Erythroblast (primary cell): Measurements from ENCODE around the gene AGO4.
"Not testable (repeated sequence)": the region's sequence is repeated elsewhere in the genome, so short reads cannot be mapped to it uniquely, and the experiment has no call there.

ENCODE experiments used
- DNase-seq, 2 experiments: peaks; one replicate each; lab custom pipeline; 2025; lab: John Stamatoyannopoulos, UW
- GATA1 ChIP-seq: IDR thresholded peaks from 2 replicates; pipeline ENCODE4 v1.6.1; 2011; ENCODE audit warnings: low read depth, mild to moderate bottlenecking, control low read depth, low read length, moderate library complexity
- POLR2A ChIP-seq: IDR thresholded peaks from 2 replicates; pipeline ENCODE4 v1.6.1; 2011; ENCODE audit warnings: mild to moderate bottlenecking, low read length

AGO4 gene

DNA sequence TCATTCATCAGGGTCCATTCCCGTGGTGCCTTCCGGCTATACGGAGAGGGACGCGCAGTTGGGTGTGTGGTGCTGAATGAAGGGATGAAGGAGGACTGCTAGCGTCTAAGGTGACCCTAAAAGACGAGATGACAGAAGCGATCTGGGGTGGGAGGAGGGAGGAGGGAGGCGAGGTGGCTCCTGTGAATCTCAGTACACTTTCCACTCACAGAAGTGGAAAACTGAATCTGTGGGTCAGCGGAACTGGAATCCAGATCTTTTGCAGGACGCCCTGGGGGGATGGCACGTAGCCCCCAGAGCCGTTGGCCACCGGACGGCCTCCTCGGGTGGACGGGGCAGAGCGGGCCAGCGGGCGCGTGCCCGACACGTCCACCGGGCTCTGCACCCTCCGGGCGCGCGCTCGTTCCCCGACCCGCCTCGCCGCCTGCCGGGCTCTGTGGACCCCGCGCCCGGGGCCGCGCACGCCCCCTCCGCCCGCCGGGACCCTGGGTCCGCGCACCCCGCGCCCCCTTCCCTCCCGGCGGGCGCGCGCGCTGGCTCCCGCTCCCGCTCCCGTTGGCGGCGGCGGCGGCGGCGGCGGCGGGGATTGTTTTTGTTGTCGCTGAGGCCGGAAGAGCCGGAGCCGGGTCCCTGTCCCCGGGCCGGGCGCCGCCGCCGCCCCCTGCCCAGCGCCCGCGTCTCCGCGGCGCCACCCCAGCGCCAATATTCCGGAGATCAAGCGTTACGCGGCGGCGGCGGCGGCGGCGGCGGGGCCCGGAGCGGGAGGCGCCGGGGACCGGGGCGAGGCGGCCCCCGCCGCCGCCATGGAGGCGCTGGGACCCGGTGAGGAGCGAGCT is at the start of gene AGO4:
Gene AGO4, plus strand, starts transcription at position 403 of the 836 bp plus-strand sequence. Its CDS starts 401 bp downstream, at position 804.
- DNase-seq = peak; percentile 46 to 62
- TF ChIP-seq GATA1 (no peak), POLR2A (no peak)

DNA sequence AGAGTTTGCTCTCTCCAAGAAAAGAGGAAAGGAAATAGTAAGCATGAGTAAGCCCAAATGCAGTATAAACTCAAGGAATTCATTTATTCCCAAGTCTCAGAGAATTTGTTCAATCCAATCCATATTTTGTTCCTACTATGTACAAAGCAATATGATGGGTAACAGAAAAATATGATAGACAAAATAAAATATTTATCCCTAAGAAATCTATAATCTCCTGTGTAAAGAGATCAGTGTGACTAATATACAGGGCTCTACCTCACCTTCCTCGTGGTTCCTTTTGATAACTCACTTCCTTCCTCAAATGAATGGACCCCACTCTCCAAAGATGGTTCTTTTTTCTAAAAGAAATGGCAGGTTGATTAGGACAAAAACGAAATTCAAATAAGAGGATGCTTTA is 45.7 kb upstream of the AGO4 start:
- no peak for DNase-seq
- TF ChIP-seq GATA1 (no peak), POLR2A (no peak)

DNA sequence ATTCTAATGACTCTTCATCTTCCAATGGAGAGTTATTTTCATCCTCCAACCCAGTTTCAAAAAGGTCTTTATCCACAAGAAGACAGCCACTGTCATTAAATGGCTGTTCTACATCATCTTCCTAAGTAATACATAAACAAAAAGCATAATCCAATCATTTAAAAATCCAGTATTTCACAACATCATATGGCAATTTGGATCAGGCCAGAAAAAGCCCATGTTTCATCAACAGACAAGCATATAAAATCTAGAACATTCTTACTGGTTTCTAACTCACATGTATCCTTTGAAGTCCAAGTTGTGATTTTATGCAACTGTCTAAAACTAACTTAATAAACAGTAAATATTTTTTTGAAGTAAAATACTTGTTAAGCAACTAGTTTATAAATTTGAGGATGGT is 44.6 kb upstream of the AGO4 start:
- DNase-seq = no peak
- TF ChIP-seq GATA1 = no peak
- no peak for TF ChIP-seq POLR2A

DNA sequence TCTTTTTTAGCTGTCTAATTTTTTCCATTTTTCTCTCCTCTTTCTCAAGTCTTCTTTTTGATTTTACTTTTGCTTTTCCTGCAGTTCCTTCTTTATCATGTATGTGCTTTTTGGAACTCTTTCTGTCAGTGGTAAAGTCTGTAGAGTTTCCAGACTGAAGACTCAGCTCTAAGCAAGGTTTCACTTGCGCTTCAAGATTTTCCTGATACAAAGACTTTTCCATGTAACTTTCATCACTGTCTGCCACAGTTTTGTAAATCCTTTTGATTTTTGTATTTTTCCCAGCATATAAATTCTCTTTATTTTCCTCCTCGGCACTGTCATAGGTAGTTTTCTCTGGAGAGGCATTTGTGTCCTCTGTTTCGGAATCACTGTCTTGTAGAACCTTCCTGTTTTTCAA is 43.5 kb upstream of the AGO4 start:
- TF ChIP-seq GATA1 = no peak

DNA sequence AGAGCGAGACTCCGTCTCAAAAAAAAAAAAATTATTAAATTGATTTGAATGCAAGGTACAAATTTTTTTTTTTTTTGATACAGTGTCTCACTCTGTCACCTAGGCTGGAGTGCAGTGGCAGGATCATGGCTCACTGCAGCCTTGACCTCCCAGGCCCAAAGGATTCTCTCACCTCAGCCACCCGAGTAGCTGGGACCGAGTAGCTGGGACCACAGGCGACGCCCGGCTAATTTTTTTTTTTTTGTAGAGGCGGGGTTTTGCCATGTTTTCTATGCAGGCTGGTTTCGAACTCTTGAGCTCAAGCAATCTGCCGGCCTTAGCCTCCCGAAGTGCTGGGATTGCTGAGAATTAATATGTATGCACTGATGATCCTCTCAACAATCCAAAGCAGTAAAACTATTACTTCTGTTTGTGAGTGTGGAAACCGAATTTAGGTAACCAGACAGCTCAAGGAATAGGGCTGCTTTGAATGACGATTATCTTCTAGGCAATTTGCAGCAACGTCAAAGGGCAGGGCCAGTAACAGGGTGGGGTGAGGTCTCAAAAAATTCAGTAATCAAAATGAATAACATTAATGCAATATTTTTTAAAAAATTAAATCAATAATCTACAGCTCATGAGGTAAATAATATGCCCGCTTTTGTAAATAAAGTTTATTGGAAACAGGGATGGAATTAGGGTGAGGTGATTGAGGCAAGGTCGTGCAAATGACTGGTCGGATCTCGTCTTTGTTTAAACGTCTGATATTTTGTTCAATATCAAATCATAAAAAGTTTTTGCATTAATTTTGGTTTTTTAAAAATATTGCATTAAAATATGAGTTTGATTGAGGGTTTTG is 39.2 kb upstream of the AGO4 start:
- peak; percentile 56 to 63 for DNase-seq
- TF ChIP-seq GATA1 = no peak
- TF ChIP-seq POLR2A = no peak

More for the DNA sequence above, 43.5 kb upstream of the AGO4 start:
- no peak for DNase-seq

DNA sequence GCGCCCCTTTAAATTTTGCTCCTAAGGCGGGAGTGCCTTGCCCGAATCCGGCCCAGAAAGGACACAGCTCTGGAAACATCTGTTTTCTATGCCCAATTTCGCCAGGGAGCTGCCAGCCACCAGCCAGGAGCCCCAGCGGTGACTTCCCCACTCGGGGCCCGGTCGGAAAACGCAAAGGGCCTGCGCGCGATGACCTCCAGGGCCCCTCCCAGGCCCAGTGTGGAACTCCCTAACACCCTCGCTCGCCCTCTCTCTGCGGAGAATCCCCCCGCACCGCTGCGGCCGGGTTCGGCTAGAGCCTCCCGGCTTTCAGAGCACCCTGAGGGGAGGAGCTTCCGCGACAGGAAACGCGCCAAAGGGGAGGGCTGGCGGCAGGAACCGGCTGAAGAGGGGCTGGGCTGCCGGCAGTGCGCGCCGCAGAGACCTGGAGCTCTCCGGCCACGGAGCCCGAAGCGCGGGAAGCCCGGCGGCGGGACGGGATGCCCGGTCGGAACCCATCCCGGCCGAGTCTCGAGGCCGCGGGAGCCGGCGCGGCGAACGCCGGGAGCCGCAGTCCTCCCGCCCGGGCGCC is 38.5 kb upstream of the AGO4 start:
- peak; percentile 90 to 91 for DNase-seq
- TF ChIP-seq POLR2A = no peak

DNA sequence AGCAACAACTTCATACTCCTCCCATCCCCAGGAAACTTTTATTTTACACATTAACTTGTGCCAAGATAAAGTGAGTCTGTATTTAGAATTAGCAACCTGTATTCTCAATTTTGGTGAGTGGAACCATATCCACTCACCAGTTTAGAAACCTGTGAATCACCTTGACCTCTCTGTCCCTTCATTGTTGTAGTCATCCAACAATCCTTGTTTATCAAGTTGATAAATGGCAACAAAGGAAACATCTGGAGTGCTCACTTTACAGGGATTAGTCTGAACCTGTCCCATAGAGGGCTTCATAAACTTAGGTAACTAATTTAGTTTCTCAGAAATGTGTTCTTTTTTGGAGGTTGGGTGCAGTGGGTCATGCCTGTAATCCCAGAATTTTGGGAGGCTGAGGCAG is 34.1 kb upstream of the AGO4 start:
- no peak for DNase-seq
- TF ChIP-seq POLR2A (no peak), GATA1 (no peak)

DNA sequence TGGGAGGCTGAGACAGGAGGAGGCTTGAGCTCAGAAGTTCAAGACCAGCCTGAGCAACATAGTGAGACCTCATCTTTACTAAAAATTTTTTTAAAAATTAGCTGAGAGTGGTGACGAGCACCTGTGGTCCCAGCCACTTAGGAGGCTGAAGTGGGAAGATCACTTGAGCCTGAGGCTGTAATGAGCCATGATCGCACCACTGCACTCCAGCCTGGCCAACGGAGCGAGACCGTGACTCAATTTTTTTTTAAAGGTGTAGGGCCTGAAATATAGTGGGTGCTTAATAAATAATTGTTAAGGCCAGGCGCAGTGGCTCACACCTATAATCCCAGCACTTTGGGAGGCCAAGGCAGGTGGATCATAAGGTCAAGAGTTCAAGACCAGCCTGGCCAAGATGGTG is 31.6 kb upstream of the AGO4 start:
- DNase-seq = not testable (repeated sequence)

DNA sequence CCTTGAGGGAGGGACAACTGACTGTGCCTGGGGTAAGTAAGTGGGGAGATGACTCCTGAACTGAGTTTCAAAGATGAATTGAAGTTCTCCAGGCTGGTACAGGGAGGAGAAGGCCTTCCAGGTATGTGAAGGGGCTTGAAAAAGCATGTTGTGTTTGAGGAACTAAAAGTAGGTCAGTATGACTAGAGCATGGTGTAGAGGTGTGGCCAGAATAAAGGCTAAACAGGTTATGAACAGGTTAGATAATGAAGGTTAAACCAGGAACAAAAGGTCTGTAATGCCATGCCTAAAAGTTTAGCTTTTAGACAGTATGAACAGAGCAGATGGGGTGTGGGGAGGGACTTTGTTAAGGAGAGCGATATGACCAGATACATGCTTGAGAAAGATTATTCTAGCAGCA is 30.7 kb upstream of the AGO4 start:
- TF ChIP-seq GATA1 (no peak), POLR2A (no peak)
- DNase-seq = no peak

DNA sequence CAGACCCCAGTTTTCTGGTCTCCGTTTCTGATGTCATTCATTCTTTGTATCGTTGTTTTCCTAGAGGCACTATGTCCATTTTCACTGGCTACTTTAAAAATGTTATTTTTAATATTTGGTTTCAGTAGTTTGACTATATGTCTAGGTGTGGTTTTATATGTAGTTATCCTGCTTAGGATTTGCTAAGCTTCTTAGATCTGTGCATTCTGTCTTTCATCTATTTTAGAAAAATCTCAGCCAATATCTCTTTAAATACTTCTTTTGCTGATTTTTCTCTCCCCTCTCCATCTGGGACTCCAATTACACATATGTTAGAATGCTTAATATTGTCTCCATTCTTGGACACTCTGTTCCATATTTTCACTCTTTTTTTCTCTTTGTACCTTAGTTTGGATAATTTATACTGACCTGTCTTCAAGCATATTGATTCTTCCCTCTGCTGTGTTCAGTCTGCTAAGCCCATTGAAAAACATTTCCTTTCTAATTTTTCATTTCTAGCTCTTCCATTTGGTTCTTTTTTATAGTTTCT is 24.7 kb upstream of the AGO4 start:
- TF ChIP-seq POLR2A = no peak
- no peak for TF ChIP-seq GATA1
- no peak for DNase-seq

DNA sequence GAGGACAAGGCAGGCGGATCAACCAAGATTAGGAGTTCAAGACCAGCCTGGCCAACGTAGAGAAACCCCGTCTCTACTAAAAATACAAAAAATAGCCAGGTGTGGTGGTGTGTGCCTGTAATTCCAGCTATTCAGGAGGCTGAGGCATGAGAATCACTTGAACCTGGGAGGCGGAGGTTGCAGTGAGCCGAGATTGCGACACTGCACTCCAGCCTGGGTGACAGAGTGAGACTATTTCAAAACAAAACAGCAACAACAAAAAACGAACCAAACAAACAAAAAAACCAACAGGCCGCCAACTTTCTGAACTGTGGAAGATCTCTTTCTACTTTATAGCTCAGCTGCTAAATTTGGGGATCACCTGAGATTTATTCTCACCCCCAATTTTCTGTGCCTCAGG is 23.5 kb upstream of the AGO4 start:
- not testable (repeated sequence) for DNase-seq

DNA sequence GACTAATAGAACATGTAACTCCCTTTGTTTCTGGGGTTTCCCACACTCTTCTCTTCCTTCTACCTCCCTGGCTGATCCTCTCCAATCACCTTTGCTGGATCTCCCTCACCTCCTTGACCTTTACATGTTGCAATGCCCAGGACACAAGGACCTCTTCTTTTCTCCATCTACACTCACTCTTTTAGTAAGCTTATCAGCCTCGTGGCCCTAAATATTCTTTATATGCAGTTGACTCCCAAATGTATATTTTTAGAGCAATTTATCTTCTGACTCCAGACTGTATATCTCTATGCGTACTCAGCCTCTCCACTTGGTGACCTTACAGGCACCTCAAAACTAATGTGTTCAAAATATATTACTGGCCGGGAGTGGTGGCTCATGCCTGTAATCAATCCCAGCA is 19.7 kb upstream of the AGO4 start:
- TF ChIP-seq POLR2A = no peak
- no peak for TF ChIP-seq GATA1
- no peak for DNase-seq

DNA sequence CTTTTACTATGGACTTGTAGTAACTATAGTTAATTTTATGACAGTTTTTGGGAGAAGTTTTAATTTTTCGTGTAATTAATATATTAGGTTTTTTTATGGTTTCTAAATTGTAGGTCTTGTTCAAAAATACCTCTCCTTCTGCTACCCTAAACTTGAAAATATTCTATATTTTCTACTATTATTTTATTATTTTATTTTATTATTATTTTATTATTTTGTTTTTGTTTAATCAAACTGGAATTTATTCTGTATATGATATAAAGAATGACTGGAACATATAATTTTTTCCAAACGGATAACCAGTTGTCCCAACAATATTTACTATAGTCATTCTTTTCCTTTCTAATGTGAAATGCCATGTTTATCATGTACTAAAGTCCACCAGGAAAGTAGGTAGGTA is 17.1 kb upstream of the AGO4 start:
- TF ChIP-seq POLR2A (no peak), GATA1 (no peak)
- DNase-seq = no peak

DNA sequence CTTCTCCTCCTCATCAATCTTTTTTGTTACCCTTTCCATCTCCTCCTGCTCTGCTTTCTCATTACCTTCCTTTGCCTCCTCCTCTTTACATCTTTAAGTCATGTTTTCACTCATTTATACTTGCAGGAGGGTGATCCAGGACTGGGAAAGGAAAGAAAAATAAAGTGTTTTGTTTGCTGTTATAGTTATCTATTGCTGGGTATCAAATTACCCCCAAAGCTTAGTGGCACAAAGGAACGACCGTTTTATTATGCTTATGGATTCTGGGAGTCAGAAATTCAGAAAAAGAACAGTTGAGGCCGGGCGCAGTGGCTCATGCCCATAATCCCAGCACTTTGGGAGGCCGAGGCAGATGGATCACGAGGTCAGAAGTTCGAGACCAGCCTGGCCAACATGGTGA is 12.5 kb upstream of the AGO4 start:
- TF ChIP-seq POLR2A (no peak), GATA1 (no peak)
- no peak for DNase-seq
